Kidney (tissue), 14 donors: ENCODE measurements around the gene FAM32A. TPM values are rescaled to one million over a fixed set of nuclear protein-coding genes. Genes with fewer than 3 reads are reported as not detected.

ENCODE experiments used
- DNase-seq, 5 donors: peaks; one replicate each; pipeline ENCODE4 v3.0.0-alpha.2; 2013 to 2020
- FAIRE-seq: peaks from 2 replicates; lab custom pipeline; 2012; peaks lifted over from hg19 to GRCh38; lab: Jason Lieb, UNC
- H3K27ac ChIP-seq, 2 donors: one replicate each; pipeline ENCODE4 v1.7.0; 2013; ENCODE audit warnings: low read depth in 2 of 2, low read length in 2 of 2, inconsistent platforms in 1 of 2
- H3K27me3 ChIP-seq: one replicate; pipeline ENCODE4 v1.7.1; 2013; ENCODE audit warnings: low read length, inconsistent platforms; ENCODE audit not compliant: control insufficient read depth, insufficient read depth
- H3K36me3 ChIP-seq, 3 donors: one replicate each; pipeline versions ENCODE4 v1.7.0 to v1.7.1; 2013; ENCODE audit warnings: low read length in 3 of 3, control low read depth in 1 of 3, inconsistent platforms in 1 of 3; ENCODE audit not compliant: insufficient read depth in 3 of 3, control insufficient read depth in 2 of 3
- H3K4me1 ChIP-seq, 3 donors: one replicate each; pipeline versions ENCODE4 v1.7.0 to v1.7.1; 2013; ENCODE audit warnings: low read length in 3 of 3, inconsistent platforms in 1 of 3, low read depth in 1 of 3; ENCODE audit not compliant: control insufficient read depth in 2 of 3, insufficient read depth in 2 of 3
- H3K4me3 ChIP-seq, 3 donors: one replicate each; pipeline versions ENCODE4 v1.7.0 to v1.8.1; 2013; ENCODE audit warnings: low read length in 3 of 3, control low read depth in 1 of 3, inconsistent platforms in 1 of 3
- H3K9ac ChIP-seq, 3 donors: one replicate each; pipeline versions ENCODE4 v1.7.0 to v1.7.1; 2013; ENCODE audit warnings: low read length in 3 of 3, control low read depth in 1 of 3, inconsistent platforms in 1 of 3
- H3K9me3 ChIP-seq, 3 donors: one replicate each; pipeline versions ENCODE4 v1.7.0 to v1.7.1; 2013; ENCODE audit warnings: low read length in 3 of 3, control low read depth in 1 of 3, inconsistent platforms in 1 of 3; ENCODE audit not compliant: control insufficient read depth in 2 of 3, insufficient read depth in 1 of 3
- CTCF ChIP-seq: IDR thresholded peaks from 3 replicates; pipeline ENCODE4 v1.5.1; 2012; ENCODE audit warnings: mild to moderate bottlenecking, moderate library complexity, borderline replicate concordance; ENCODE audit not compliant: insufficient read depth; ENCODE audit errors: extremely low read depth
- intact Hi-C: fragments of 100-400 bp; cut with DNase I; formaldehyde crosslinking; loops from one replicate; pipeline ENCODE4 v1.11.1; 2022
- polyA plus RNA-seq: library from polyadenylated mRNA; stranded (reverse); fragments of 350-450 nt; fragmentation: Illumina TruSeq; extraction: RNeasy Lipid Tissue Mini Kit (QIAGEN cat#74804); gene quantifications from one replicate; pipeline ENCODE4 v1.2.3, GENCODE V29; 2014; ENCODE audit warnings: low read depth, low replicate concordance; ENCODE audit not compliant: insufficient read depth
- total RNA-seq: library from RNA; stranded (reverse); fragmentation: NEBNext Ultra II Directional; extraction: Animal tissue kit (Norgen Biotek cat#: 25700); gene quantifications from one replicate; pipeline ENCODE4 v1.2.1, GENCODE V29; 2021
- donor health status: control.
- donor health status: control.
- donor health status: control.
- donor health status: control.
- donor health status: control.
- donor health status: DM: yes; HTN: yes; CAD: no.
- donor health status: Normal renal cell carcinoma (clear cell type).

The FAM32A gene
- total and polyA plus RNA-seq, 2 donors from 2014 or later, result 53.5 to 105 TPM

- Histone ChIP-seq H3K9me3 (no peaks in the 10 kb centered on the region), H3K4me1 (no peaks in the 10 kb centered on the region), H3K9ac (no peak overlapping the region), H3K4me3 (no peak overlapping the region), H3K27ac (no peak overlapping the region), H3K27me3 (no peaks in the 10 kb centered on the region), H3K36me3 (peaks cover 3 to 22% (median 9%) of the 10 kb centered on the region in 3 donors)
- TF ChIP-seq CTCF, result no peak
- intact Hi-C loops, result no loop called here
- DNase-seq (no peak), FAIRE-seq (no peak)
Measured at GRCh38 chr19:16136185-16136999, 48.8 kb upstream of the FAM32A start.

DNA sequence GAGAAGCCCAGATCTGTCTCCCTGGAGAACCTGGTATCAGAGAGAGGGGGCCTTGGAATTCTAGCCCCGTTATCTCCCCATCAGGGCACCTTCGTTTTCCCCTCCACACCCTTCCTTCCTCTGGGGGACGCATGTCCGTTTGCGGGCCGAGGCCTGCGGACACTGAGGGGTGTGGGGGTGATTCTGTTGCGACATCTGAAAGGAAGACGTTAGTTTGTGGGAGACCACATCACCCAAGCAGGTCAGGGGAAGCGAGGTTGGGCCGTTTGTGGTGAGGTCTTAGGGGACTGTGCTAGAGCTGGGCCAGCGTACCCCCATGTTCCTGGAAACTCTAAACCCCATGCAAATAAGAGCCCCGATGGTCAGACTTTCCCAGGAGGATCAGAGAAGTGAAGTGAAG, 45.5 kb upstream of the FAM32A start:
- intact Hi-C loops, result no loop called here
- H3K9ac ChIP-seq, result no peak overlapping the region
- no peak overlapping the region for H3K27ac ChIP-seq
- no peak overlapping the region for H3K4me3 ChIP-seq
- DNase-seq (no peak), FAIRE-seq (no peak)
- no peak for TF ChIP-seq CTCF
- H3K27me3 ChIP-seq, result no peaks in the 10 kb centered on the region
- H3K9me3 ChIP-seq, result no peaks in the 10 kb centered on the region
- H3K4me1 ChIP-seq, result no peaks in the 10 kb centered on the region
- no peaks in the 10 kb centered on the region for H3K36me3 ChIP-seq

DNA sequence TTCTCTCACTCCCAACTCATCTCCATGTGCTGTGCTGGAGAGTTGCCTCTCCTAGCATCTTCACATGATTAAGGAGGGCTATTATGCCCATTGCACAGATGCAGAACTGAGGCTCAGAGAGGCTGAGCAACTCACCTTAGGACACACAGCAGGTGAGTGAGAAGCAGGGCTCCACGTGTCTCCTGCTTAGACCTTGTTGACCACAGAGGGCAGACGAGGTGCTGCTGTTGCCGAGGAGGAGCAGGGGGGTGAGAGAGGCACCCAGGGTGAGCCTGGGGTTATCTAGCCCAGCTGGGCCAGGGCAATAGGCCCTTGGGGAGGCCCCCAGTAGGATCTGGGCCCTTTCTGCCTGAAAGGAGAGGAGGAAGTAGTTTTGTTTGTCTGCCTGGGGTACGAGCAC, 44.2 kb upstream of the FAM32A start:
- FAIRE-seq (no peak), DNase-seq (no peak)

More for the DNA sequence above, 44.2 kb upstream of the FAM32A start:
- H3K9me3 ChIP-seq, result no peaks in the 10 kb centered on the region
- H3K9ac ChIP-seq, result no peak overlapping the region
- TF ChIP-seq CTCF, result no peak
- no peak overlapping the region for H3K4me3 ChIP-seq
- no peaks in the 10 kb centered on the region for H3K4me1 ChIP-seq
- intact Hi-C loops, result no loop called here
- H3K27me3 ChIP-seq, result no peaks in the 10 kb centered on the region
- H3K27ac ChIP-seq, result no peak overlapping the region
- no peaks in the 10 kb centered on the region for H3K36me3 ChIP-seq
